Transverse colon (tissue), 3 donors: ENCODE results near the gene LACTBL1.

Experiments
- POLR2A ChIP-seq: fragments of 450-650 bp; IDR thresholded peaks from one replicate; pipeline ENCODE4 v1.6.1; 2016; ENCODE audit warnings: antibody characterized with exemption, mild to moderate bottlenecking, moderate library complexity
- POLR2AphosphoS5 ChIP-seq, 3 donors: sonication (generic); formaldehyde crosslinking; IDR thresholded peaks; one replicate each; pipeline ENCODE4 v1.6.1; 2016; ENCODE audit warnings: antibody characterized with exemption in 3 of 3

GRCh38 chr1:22963044-22963677, 9.5 kb downstream of the LACTBL1 start:
- TF ChIP-seq POLR2A, result no peak
- TF ChIP-seq POLR2AphosphoS5 (IDR thresholded peaks at IDR 0.05), result no peak
